ENCODE data around the gene S1PR1.
"Not testable (repeated sequence)": the region's sequence is repeated elsewhere in the genome, so short reads cannot be mapped to it uniquely, and the experiment has no call there.

S1PR1 gene

DNA sequence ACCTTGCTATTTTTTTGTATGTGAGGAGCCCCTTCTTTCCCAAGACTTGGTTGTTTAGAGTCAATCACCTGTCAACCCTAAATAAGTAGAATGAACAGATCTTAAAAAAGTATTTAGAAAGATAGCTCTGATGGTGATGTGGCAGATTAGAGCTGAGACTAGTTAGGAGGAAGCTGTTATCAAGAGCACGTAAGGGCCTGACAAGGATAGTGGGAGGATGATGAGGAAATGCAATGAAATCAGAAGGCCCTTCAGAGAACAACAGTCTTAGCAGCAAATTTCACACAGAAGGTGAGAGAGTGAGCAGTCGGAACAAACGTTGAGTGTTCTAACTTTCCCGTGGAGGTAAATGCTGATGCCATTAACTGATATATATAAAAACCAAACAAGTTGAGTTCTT is 15.9 kb upstream of the S1PR1 start:
- POLR2A ChIA-PET, result no interaction called here

DNA sequence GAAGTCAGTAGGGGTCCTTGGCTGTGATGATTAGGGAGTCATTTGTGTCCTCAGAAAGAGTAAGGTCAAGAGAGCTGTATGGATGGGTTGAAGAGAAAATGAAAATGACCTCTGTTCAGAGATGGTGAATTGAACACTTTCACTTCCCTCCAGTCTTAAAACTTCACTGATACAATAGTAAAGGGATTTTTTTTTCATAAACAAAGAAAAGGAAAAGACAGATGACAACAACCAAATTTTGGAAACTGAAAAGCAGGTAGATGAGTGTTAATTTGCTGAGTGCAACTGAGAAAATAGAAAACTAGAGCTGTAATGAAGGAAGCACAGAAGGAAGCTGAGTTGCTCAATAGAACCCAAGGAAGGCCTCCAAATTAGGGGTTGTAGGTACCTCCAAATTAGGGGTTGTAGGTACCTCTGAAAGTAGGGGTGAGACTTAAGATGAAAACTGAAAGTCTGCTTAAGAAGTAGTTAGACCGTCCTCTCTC is 14.8 kb upstream of the S1PR1 start:
- no peak for DNase-seq (ENCODE audit: extremely low spot score)
- ChIA-PET POLR2A (no interaction called here), CTCF (no interaction called here)

More for the DNA sequence above, 15.9 kb upstream of the S1PR1 start:
- DNase-seq (ENCODE audit: extremely low spot score), result no peak
- no peak for TF ChIP-seq L3MBTL2 (conservative IDR thresholded peaks at IDR 0.05)
- no peak for TF ChIP-seq FOXA1 (IDR thresholded peaks at IDR 0.05)
- TF ChIP-seq LEF1 (IDR thresholded peaks at IDR 0.05; ENCODE audit: borderline replicate concordance), result no peak
- TF ChIP-seq BHLHE40 (IDR thresholded peaks at IDR 0.05; ENCODE audit: borderline replicate concordance), result no peak
- no peak for TF ChIP-seq FOXK2 (IDR thresholded peaks at IDR 0.05)
- no peak for TF ChIP-seq TARDBP (IDR thresholded peaks at IDR 0.05)
- no peak for TF ChIP-seq ZNF384 (IDR thresholded peaks at IDR 0.05)
- no peak for TF ChIP-seq NFRKB (IDR thresholded peaks at IDR 0.05)
- no peak for TF ChIP-seq SP1 (IDR thresholded peaks at IDR 0.05)
- TF ChIP-seq HDGF (IDR thresholded peaks at IDR 0.05; ENCODE audit: borderline replicate concordance), result no peak
- TF ChIP-seq CTBP1 (IDR thresholded peaks at IDR 0.05; ENCODE audit: borderline replicate concordance), result no peak
- no peak for TF ChIP-seq ELF4 (IDR thresholded peaks at IDR 0.05)
- TF ChIP-seq FOXM1 (IDR thresholded peaks at IDR 0.05; ENCODE audit: borderline replicate concordance), result no peak
- TF ChIP-seq ARNT (IDR thresholded peaks at IDR 0.05), result no peak
- TF ChIP-seq, protein P1, sequence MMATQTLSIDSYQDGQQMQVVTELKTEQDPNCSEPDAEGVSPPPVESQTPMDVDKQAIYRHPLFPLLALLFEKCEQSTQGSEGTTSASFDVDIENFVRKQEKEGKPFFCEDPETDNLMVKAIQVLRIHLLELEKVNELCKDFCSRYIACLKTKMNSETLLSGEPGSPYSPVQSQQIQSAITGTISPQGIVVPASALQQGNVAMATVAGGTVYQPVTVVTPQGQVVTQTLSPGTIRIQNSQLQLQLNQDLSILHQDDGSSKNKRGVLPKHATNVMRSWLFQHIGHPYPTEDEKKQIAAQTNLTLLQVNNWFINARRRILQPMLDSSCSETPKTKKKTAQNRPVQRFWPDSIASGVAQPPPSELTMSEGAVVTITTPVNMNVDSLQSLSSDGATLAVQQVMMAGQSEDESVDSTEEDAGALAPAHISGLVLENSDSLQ (IDR thresholded peaks at IDR 0.05), result no peak
- TF ChIP-seq SUZ12 (IDR thresholded peaks at IDR 0.05), result no peak
- CTCF ChIA-PET, result interaction anchor here (0.7 kb wide), 1 partner anchor 15 kb away, joined by 3 read pairs; no protein-coding TSS in a partner anchor

DNA sequence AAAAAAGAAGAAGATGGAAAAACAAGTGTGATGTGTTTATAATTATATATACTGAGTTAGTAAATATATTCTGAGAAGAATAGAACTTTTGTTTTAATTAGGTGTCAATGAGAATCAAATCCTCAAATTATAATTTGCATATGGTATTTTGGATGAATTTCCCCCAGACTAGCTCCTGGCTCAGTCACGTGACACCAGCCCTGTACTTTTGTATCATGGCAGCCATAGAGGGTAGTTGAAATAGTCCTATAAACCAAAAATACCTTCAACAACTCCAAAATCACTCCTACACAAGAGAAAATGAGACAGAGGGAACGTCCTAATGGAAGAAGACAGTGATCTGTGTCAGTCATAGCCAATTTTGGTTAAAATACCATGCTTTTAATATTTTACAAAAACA is 9.0 kb upstream of the S1PR1 start:
- no peak for DNase-seq (ENCODE audit: extremely low spot score)
- ChIA-PET POLR2A (no interaction called here), CTCF (interaction anchor here (0.7 to 1.4 kb wide), 2 partner anchors 11 to 259 kb away, joined by 3 to 4 read pairs; no protein-coding TSS in a partner anchor)
- TF ChIP-seq BHLHE40 (IDR thresholded peaks at IDR 0.05; ENCODE audit: borderline replicate concordance) (no peak), SP1 (IDR thresholded peaks at IDR 0.05) (no peak), FOXA1 (IDR thresholded peaks at IDR 0.05) (no peak), L3MBTL2 (conservative IDR thresholded peaks at IDR 0.05) (no peak), LEF1 (IDR thresholded peaks at IDR 0.05; ENCODE audit: borderline replicate concordance) (no peak), FOXM1 (IDR thresholded peaks at IDR 0.05; ENCODE audit: borderline replicate concordance) (no peak)

More for the DNA sequence above, 14.8 kb upstream of the S1PR1 start:
- TF ChIP-seq FOXK2 (IDR thresholded peaks at IDR 0.05) (no peak), ARNT (IDR thresholded peaks at IDR 0.05) (no peak), ELF4 (IDR thresholded peaks at IDR 0.05) (no peak)

DNA sequence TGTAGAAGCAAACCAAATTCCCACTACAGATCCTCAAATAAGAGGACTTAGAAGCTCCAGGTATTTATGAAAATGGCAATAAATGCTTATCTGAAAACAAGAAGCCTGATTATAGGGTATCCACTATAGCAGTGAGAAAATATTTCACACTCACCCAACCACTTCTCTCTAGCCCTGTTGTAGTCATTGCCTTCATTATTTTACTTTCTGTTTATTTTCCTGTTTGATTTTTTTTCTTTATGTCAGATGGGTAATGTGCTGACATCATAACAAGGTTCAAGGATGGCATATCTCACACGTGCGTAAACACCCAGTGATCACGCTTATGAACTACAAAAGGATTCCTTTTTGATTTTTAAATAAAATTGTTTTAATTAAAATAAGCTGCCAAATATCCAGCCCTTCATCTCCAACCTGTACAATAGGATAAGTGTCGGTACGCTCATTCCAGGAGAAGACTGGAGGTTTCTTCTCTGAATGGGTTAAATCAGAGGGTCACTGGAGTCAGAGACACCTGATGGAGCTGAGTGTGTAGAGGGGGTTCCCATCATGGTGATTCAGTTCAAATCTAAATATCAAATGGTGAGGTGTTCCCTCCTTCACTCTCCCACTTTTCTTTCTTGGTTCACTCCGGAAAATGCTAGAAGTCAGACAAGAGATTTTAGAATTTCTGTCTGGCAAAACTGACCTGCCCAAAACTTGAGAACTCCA is 8.2 kb upstream of the S1PR1 start:
- no peak for DNase-seq (ENCODE audit: extremely low spot score)
- ChIA-PET POLR2A (interaction anchor here (0.8 kb wide), 1 partner anchor 10 kb away, joined by 3 read pairs; no protein-coding TSS in a partner anchor), CTCF (interaction anchor here (0.7 to 1.4 kb wide), 3 partner anchors 10 to 260 kb away, joined by 3 to 4 read pairs (median 3); no protein-coding TSS in a partner anchor)
- TF ChIP-seq NFRKB (IDR thresholded peaks at IDR 0.05) (no peak), SUZ12 (IDR thresholded peaks at IDR 0.05) (no peak), HDGF (IDR thresholded peaks at IDR 0.05; ENCODE audit: borderline replicate concordance) (no peak), LEF1 (IDR thresholded peaks at IDR 0.05; ENCODE audit: borderline replicate concordance) (no peak), FOXA1 (IDR thresholded peaks at IDR 0.05) (no peak), L3MBTL2 (conservative IDR thresholded peaks at IDR 0.05) (no peak), FOXK2 (IDR thresholded peaks at IDR 0.05) (no peak), ARNT (IDR thresholded peaks at IDR 0.05) (no peak), SP1 (IDR thresholded peaks at IDR 0.05) (no peak), CTBP1 (IDR thresholded peaks at IDR 0.05; ENCODE audit: borderline replicate concordance) (no peak), ELF4 (IDR thresholded peaks at IDR 0.05) (no peak), TARDBP (IDR thresholded peaks at IDR 0.05) (no peak), FOXM1 (IDR thresholded peaks at IDR 0.05; ENCODE audit: borderline replicate concordance) (no peak)
- TF ChIP-seq, protein P1 (IDR thresholded peaks at IDR 0.05), result no peak

DNA sequence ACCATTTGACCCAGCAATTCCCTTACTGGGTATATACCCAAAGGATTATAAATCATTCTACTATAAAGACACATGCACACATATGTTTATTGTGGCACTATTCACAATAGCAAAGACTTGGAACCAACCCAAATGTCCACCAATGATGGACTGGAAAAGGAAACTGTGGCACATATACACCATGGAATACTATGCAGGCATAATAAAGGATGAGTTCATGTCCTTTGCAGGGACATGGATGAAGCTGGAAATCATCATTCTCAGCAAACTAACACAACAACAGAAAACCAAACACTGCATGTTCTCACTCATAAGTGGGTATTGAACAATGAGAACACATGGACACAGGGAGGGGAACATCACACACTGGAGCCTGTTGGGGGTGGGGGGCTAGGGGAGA is 4.6 kb upstream of the S1PR1 start:
- POLR2A ChIA-PET; CTCF ChIA-PET; DNase-seq (ENCODE audit: extremely low spot score): not testable (repeated sequence)

DNA sequence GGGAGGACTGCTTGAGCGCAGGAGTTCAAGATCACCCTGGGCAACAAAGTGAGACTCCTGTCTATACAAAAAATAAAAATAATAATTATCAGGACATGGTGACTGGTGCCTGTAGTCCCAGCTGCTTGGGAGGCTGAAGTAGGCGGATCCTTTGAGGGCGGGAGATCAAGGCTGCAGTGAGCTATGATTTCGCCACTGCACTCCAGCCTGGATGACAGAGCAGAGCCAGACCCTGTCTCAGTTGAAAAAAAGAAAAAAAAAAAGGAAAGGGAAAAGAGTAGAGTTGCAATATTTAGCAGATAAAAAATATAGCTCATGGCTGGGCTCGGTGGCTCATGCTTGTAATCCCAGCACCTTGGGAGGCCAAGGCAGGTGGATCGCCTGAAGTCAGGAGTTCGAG is 3.3 kb upstream of the S1PR1 start:
- TF ChIP-seq BHLHE40 (IDR thresholded peaks at IDR 0.05; ENCODE audit: borderline replicate concordance), result no peak
- no peak for TF ChIP-seq SP1 (IDR thresholded peaks at IDR 0.05)
- TF ChIP-seq ELF4 (IDR thresholded peaks at IDR 0.05), result no peak
- no peak for TF ChIP-seq LEF1 (IDR thresholded peaks at IDR 0.05; ENCODE audit: borderline replicate concordance)
- TF ChIP-seq ZNF384 (IDR thresholded peaks at IDR 0.05), result no peak
- TF ChIP-seq NFRKB (IDR thresholded peaks at IDR 0.05), result no peak
- TF ChIP-seq SUZ12 (IDR thresholded peaks at IDR 0.05), result no peak
- TF ChIP-seq L3MBTL2 (conservative IDR thresholded peaks at IDR 0.05), result no peak
- TF ChIP-seq FOXA1 (IDR thresholded peaks at IDR 0.05), result no peak
- TF ChIP-seq ARNT (IDR thresholded peaks at IDR 0.05), result no peak
- TF ChIP-seq CTBP1 (IDR thresholded peaks at IDR 0.05; ENCODE audit: borderline replicate concordance), result no peak
- no peak for TF ChIP-seq TARDBP (IDR thresholded peaks at IDR 0.05)
- TF ChIP-seq, protein P1 (IDR thresholded peaks at IDR 0.05), result no peak
- TF ChIP-seq HDGF (IDR thresholded peaks at IDR 0.05; ENCODE audit: borderline replicate concordance), result no peak
- no peak for TF ChIP-seq FOXM1 (IDR thresholded peaks at IDR 0.05; ENCODE audit: borderline replicate concordance)
- no peak for TF ChIP-seq FOXK2 (IDR thresholded peaks at IDR 0.05)
- CTCF ChIA-PET, result no interaction called here
- DNase-seq (ENCODE audit: extremely low spot score), result no peak
- POLR2A ChIA-PET, result no interaction called here

Measured in HEK293T (cell line).